HL-60/S4 treated with phorbol 12-myristate 13-acetate at 8.2 ng/mL for 4 days and 3 days (cell line): ENCODE results near the gene UBE2O.

ENCODE experiments used
- in situ Hi-C: fragments of 300-500 bp; cut with MboI; formaldehyde crosslinking; loops from 2 replicates; pipeline ENCODE4 v1.15.0; 2022; ENCODE audit warnings: low sequenced_read_pairs

The UBE2O gene

GRCh38 chr17:76441686-76442340, 11.1 kb downstream of the UBE2O start:
- in situ Hi-C loops: no loop called here

GRCh38 chr17:76440751-76441362, 12.1 kb downstream of the UBE2O start:
- in situ Hi-C loops: no loop called here

DNA sequence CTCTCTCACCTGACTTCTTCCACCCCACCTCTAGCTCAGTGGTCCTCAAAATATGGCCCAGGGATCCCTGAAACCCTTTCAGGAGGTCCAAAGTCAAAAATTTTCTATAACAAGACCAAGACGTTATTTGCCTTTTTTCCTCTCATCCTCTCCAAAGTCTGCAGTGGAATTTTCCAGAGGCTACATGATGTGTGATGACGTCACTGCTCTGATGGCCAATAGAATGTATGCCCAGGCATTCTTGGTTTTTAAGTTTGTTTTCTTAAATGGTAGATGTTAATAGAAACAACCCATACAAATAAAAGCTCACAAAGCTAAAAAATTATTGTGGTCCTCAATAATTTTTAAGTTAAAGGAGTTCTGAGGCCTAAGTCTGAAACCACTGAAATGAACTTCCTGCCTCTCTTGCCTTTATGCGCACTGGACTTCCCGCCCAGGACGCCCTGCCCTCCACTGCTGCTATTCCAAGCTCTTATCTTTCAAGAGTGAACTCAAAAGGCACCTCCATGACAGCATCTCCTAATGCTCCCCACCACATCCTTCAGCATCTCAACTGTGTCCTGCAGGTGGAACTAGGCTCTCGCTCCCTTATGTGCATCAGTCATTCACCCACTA, 13.5 kb downstream of the UBE2O start:
- in situ Hi-C loops: no loop called here

GRCh38 chr17:76438906-76439305, 14.0 kb downstream of the UBE2O start:
- in situ Hi-C loops: no loop called here

DNA sequence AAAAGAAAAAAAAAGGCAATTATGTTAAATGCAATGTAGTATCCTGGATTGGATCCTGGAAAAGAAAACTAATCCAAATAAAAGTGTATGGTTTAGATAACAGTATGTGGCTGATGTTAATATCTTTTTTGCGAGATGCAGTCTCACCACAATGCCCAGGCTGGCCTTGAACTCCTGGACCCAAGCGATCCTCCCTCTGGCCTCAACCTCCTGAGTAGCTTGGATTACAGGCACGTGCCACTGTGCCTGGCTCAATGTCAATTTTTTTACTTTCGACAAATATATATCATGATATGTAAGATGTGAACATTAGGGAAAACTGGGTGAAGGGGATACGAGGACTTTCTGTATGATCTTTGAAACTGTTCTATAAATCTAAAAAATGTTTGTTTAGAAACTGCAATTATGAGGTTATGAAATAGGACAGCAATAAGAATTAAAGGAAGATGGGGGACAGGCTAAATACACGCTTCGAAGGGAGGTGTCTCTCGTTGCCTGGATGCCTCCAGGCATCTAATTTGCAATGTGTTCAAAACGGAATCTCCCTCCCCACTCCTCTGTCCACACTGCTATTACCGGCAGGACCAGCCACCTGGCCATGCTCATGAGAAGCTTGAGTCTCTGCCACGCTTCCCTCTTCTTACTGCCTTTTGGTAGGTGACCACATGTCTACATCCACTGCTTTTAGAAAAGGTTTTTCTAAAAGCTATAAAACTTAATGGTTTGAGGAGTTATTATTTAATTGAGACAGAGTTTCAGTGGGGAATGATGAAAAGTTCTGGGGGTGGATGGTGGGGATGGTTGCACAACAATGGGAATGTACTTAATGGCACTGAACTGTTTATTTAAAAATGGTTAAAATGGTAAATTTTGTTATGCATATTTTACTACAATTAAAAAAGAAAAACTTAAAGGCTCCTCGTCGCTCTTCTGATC, 15.2 kb downstream of the UBE2O start:
- in situ Hi-C loops: no loop called here

DNA sequence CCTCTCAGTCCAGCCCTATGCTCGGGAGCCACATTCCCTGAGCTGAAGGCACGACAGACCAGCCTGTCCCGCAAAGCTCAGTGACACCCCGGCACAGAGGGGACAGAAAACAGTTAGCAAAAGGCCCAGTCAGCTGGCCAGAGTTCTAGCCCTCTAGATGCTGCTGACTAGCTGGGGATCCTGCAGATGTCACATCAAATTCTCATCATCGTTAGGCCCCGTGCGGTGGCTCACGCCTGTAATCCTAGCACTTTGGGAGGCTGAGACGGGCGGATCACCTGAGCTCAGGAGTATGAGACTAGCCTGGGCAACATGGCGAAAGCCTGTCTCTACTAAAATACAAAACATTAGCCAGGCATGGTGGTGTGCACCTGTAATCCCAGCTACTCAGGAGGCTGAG, 17.2 kb downstream of the UBE2O start:
- in situ Hi-C loops: no loop called here

DNA sequence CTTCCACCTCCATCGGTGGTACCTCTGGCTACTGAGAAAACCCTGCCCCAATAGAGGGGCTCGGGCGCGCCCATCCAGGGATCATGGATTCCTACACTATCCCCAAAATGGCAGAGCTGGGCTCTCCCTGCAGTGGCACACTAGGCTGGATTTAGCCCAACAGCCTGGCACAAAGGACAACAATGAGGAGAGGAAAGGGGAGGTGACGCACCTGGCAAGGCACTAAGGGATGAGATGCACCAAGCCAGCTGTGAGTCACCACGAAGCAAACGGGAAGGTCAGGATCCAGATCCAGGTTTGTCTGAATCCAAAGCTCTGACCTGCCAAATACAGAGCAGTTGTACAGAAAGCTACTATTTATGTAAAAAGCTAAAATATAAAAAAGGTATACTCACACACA, 18.1 kb downstream of the UBE2O start:
- in situ Hi-C loops: no loop called here

GRCh38 chr17:76433693-76434092, 19.3 kb downstream of the UBE2O start:
- in situ Hi-C loops: no loop called here

DNA sequence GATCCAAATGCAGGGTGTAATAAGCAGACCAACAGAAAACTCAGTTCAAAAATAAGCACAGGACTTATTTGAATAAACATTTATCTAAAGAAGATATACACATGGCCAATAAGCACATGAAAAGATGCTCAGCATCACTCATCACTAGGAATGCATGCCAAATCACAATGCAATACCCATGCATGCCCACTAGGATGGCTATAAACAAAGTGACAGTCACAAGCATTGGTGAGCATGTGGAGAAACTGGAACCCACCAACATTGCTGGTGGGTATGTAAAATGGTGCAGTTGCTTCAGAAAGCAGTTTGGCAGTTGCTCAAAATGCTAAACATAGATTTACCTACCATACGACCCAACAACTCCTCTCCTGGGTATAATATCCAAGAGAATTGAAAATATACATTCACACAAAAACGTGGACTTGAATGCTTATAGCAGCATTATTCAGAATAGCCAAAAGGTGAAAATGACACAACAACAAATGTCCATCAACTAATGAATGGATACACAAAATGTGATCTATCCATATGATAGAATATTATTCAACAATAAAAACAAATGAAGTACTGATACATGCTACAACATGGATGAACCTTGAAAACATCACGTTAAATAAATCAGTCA, 20.1 kb downstream of the UBE2O start:
- in situ Hi-C loops: no loop called here

- in situ Hi-C loops: no loop called here
These were observed 20.9 kb downstream of the UBE2O start for GRCh38 chr17:76432004-76432403.

GRCh38 chr17:76431509-76431908, 21.4 kb downstream of the UBE2O start:
- in situ Hi-C loops: no loop called here

GRCh38 chr17:76428511-76428910, 24.4 kb downstream of the UBE2O start:
- in situ Hi-C loops: no loop called here

- in situ Hi-C loops: no loop called here
These were observed 25.3 kb downstream of the UBE2O start for GRCh38 chr17:76427501-76428231.

DNA sequence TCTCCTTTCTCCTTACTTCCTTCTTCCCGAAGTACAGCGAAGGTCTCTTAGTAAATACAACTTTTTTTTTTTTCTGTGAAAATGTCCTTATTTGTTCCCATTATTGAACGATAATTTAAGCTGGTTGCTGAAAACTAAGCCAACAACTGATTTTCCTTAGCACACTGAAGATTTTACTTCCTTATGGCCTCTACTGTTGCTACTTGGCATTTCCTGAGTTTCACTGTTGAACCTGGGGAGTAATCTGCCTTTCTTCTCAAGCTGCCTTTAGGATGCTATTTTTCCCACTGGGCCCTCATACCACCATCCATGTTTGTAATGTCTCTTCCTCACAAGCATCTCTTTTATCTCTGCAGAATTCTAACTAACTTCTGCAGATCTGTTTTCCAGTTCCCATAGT, 26.1 kb downstream of the UBE2O start:
- in situ Hi-C loops: no loop called here

DNA sequence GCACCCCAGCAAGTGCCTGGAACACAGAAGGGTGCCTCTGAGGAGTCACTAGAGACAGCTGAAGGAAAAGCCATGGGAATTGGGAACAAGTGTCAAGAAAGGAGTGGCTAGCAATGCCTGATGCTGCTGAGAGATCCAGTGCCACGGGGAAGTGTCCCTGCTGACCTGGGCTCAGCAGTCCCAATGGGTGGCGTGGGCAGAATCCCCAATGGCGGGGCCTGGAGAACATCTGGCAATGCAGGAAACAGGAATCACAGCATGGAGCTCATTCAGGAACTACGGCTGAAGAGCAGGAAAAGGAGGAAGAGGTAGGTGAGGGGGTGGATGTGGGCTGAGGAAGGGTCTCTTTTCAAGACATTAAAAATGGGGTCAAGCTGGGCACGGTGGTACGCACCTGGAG, 30.1 kb downstream of the UBE2O start:
- in situ Hi-C loops: no loop called here

GRCh38 chr17:76422406-76422805, 30.5 kb downstream of the UBE2O start:
- in situ Hi-C loops: no loop called here

GRCh38 chr17:76421044-76421407, 31.9 kb downstream of the UBE2O start:
- in situ Hi-C loops: no loop called here

DNA sequence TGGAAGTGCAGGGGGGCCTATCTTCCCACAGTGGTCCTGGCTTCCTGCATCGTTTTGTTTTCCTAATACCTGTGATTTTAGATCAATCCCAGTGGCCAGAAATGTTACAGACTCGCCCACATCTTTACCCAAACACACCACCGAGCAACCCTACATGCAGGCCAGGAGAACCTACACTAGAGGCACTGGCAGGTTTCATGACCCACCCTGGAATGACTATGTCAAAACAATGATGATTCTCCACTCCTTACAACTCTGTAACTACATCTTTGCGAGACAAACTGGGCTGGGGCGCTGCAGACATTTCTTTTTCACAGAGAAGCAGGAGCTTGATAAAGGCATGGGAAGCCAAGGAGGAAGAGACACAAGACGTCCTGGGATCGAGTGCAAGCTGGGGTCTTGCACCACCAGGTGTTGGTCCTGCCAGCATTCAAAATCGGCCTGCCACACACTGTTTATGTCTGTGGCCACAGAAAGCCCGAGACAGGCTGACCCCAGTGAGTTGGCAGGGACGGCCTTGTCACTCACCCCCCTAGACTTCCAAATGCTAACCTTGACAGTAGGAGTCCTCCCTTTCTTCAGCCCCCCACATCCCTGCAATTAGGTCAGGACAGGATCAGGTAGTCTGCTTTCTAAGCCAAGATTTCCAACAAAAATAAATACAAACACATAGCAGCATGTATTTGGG, 32.5 kb downstream of the UBE2O start:
- in situ Hi-C loops: no loop called here

DNA sequence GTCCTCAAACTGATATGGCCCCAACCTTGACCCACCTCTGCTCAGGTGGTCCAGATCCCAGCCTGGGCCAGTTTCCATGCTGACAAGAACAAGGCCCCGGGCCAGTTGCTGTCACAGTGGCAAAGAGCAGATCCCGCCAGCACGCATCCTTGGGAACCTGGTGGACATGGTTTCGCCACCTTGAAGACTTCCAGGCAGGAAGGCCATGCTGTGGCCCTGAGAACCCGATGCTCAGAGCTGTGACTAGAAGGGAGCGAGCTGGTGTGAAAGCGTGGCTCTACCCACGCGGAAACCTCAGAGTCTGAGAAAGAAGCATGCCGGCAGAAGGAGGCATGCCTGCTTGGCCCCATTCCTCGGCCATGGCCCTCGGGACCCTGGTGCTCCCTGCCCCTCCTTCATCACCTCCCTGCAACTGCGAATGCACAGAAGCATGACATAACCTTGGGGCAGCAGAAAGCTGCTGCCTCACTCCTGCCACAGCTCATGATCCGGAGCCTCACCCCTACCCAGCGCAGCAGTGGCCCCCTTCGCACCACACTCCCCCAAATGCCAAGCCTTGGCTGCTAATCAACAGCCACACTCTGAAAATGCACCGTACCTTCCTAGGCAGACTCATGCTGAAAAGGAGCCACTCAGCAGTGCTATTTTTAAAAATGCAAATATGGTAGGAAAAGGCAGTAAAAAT, 33.2 kb downstream of the UBE2O start:
- in situ Hi-C loops: no loop called here
